Posterior cingulate gyrus (tissue), 11 donors: ENCODE measurements around the gene ALS2.

Experiments
- DNase-seq, 10 donors: peaks; one replicate each; pipeline versions ENCODE4 v3.0.0 to v3.0.0-alpha.2; 2020 to 2021; ENCODE audit warnings: mixed read lengths in 3 of 10
- intact Hi-C: fragments of 100-400 bp; cut with DNase I; formaldehyde crosslinking; loops from one replicate; pipeline ENCODE4 v1.15.1; 2023

The ALS2 gene

DNA sequence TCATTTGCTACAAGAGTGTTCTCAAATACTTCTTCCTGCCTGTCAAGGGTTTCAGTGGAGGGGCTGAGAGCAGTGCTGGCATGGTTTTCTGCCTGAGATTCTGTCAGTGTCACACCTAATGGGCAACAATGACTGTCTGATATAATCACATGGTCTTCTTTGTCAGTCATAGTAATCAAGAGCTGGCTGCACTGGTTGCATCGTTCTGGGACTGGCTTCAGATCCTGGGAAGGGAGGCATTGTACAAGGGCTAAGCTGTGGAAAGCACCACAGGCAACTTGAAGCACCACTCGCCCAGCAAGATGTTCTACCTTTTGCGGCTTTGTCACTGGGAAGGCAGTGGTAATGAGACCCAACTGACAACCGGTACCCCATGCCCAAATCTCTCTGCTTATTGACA, 19.6 kb downstream of the ALS2 start:
- no peak for DNase-seq
- intact Hi-C loops = no loop called here

DNA sequence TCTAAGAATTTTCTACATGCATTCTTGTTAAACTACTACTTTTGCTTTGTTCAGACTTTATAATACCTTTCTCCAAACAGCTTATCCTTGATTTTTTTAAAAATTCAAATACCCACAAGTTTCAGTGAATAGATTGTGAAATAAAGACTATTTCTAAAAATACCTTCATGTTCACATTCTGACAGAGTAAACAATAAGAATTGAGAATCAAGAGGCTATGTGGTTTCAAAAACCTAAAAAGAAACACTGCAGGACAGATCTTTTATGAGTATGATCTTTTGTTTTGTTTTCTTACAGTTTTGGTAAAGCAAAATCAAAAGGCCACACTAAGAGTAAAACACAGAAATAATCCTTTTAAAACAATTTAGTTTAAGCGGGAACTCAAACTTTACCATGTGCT, 21.2 kb downstream of the ALS2 start:
- intact Hi-C loops = no loop called here
- no peak for DNase-seq

DNA sequence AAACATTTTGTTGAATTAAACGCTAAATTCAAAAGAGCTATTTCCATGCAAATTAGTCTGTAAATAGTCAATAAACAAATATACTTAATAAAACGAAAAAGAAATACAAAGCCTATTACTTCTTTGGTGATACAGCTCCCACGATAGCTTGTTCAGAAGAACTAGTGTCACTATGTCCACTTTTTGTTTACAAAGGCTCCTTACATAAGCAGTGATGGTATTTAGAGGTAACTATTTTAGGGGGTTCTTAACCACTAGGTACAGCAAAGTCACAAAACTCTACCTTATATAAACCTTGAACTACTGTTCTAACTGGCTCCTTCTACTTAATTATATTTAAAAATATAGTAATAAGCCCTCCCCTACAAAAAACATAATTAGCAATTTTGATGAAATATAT, 21.9 kb downstream of the ALS2 start:
- intact Hi-C loops = no loop called here
- no peak for DNase-seq

DNA sequence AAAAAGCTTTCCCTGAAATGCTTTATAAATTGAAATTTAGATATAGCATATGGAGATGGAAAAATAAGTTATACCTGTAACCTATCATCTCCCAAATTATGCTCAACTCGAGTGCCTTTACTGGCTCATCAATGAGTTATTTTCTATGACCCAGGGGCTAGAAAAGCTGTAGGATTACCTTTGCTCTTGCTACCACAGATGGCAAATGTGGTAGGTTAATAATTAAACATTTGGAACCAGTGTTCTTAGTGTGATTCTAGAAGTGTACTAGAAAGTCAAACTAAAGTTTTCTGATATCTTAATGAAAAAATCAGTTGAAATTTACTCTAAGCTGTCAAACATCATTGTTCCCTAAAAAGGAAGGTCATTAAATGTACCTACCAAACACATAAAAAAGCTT, 22.5 kb downstream of the ALS2 start:
- no peak for DNase-seq
- intact Hi-C loops = no loop called here

DNA sequence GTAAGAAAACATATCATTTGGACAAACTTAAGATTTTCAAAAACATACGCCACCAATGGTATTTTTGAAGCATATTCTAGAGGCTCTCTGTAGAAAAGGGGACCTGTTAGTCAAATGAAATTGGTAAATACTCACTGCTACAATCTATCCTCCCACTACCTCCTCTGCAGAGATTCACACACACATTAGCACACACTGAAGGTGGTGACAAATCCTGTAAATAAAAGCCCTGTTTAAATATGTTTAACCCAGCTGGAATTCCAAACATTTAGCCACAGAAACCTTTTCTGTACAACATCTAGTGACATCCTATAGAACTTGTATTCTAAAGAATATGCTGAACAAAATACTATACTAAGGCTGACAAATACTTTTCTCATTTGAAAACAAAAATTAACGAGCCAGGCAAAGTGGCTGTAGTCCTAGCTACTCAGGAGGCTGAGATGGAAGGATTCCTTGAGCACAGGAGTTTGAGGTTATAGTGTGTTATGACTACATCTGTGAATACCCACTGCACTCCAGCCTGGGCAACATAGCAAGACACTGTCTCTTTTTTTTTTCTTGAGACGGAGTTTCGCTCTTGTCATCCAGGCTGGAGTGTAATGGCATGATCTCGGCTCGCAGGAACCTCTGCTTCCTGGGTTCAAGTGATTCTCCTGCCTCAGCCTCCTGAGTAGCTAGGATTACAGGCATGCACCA, 25.9 kb downstream of the ALS2 start:
- intact Hi-C loops = no loop called here

DNA sequence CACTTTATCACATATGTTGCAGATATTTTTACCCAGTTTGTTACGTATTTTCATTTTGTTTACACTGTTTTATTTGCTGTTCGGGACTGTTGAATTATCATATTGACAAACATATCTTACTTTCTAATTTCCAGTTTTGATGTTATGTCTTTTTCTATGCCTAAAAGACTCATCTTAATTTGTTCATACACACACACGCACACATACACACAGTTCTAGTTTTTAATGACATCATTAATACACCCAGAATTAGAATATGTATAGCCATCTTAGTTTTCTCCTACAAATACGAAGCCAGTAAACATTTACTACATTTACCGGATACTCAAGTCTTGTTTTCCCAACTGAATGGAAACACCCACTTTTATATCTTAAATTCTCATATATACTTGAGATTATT, 29.2 kb downstream of the ALS2 start:
- intact Hi-C loops = no loop called here
- no peak for DNase-seq

More for the DNA sequence above, 25.9 kb downstream of the ALS2 start:
- no peak for DNase-seq

DNA sequence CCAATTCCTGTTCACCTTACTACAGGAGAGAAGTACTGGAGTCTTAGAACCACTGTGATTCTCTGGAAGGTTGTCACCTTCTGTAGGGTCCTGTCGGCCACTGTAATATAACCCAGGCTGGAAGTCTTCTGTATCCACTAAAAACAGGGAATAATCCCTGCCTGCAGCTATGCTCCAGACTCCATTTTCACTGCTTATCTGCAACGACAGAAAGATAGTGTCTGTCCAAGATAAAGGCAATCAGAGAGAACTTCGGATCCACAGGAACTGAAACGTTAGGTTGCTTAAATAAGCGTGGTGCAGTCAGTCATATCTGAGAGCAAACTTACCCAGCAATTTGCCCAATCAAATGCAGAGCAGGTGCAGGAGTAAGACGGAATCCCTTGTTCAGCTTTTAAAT, 34.2 kb downstream of the ALS2 start:
- intact Hi-C loops = no loop called here
- DNase-seq = no peak

DNA sequence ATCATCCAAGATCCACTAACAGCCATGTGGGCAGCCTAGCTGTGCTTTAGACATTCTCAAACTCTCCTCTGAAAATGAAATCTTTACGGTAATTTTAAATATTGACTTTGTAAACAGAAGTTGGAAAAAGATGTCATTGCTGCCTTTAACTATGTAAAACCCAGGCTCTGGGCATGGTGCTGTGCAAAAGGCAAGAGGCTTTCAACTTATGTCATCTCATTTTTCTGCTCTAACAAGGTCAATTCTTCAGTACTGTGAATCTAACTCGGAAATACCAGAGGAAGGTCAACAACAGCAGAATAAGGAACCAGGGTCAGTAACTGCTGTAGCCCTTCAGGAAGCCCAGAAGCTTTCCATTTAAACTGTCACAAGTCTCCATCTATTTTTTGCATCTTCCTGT, 45.2 kb downstream of the ALS2 start:
- DNase-seq = no peak
- intact Hi-C loops = no loop called here

DNA sequence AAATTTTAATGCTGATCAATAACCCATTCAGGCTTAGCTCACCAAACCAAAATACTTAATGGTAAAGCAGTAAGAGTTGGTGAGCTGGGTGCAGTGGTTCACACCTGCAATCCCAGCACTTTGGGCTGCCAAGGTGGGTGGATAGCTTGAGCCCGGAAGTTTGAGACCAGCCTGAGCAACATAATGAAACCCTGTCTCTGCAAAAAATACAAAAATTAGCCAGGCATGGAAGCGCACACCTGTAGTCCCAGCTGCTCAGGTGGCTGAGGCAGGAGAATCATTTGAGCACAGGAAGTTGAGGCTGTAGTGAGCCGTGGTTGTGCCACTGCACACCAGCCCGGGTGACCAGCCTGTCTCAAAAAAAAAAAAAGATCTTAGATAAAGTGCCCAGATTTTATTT, 46.6 kb downstream of the ALS2 start:
- no peak for DNase-seq
- intact Hi-C loops = no loop called here

DNA sequence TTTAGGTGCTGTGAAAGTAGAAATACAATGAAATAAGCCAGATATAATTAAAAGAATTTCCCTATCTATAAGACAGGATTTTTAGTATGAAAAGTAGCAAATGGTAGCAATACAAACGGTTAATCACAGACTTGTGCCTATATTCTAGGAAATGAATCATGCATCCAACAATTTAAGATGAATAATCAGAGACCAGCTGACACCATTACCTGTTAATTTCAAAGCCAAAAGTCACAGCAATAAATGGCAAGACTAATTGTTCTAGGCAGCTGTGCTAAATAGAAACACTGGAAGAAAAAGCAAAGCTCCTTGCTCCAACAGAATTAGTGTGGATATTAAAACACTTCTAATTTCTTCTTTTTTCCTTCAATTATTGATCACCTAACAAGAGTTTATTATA, 47.2 kb downstream of the ALS2 start:
- no peak for DNase-seq
- intact Hi-C loops = no loop called here

DNA sequence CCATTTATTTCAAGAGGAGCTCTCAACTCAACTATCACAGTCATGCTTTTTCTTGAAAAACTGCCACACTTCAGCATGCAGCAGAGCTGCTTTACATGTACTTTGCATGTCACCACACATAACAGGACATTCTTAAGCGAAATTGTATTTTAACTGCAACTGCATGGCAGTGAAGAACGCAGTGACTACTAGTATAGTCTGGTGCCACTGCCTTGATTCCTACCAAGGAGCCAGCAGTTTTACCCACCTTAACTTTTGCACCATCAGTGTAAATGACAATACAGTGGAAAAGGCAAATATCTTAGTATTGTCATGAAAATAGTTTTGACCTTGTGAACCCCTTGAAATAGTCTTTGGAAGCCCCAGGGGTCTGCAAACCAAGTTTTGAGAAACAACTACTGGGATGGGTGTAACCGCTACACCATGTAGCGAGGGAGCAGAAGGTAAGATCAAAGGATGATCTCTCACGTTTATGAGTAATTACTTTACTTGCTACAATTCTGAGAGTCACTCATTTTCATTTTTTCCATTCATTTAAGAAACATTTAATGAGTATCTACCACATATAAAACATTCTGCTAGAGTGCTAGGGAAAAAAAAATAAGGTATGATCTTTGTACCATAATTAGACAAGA, 50.0 kb downstream of the ALS2 start:
- intact Hi-C loops = no loop called here

DNA sequence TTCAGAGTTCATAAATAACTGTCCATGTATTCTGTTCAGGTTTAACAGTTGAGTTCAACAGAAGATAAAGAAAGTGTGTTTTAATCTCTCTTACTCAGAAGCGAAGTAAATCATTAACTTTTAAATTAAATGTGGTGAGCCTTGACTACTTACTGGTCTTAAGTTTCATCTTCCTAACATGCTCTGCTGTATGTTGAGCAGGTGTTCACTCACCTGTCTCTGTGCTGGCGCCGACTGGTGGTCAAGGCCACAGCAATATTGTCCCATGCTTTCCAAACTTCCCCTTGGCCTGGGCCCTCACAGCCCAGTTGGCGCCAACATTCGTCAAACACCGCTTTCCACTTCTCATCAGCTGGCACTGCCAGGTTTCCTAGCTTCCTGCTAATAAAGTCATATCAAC, 65.3 kb downstream of the ALS2 start:
- intact Hi-C loops = no loop called here
- no peak for DNase-seq

More for the DNA sequence above, 50.0 kb downstream of the ALS2 start:
- DNase-seq = no peak

DNA sequence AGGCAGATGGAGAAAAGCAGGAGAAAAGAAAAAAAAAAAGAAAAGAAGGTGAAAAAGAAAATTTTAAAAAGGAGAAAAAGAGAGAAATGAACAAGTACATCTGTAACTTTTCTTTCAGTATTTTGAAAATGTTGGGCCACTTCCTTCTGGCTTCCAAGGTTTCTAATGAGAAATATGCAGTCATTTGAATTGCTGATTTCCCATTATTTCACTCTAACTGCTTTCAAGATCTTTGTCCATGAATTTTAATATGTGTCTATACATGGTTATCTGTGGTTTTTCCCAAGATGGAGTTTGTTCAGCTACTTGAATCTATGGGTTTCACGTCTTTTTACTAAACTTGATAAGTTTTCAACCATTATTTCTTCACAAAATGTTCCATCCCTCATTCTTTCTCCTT, 68.0 kb downstream of the ALS2 start:
- intact Hi-C loops = no loop called here
- no peak for DNase-seq

DNA sequence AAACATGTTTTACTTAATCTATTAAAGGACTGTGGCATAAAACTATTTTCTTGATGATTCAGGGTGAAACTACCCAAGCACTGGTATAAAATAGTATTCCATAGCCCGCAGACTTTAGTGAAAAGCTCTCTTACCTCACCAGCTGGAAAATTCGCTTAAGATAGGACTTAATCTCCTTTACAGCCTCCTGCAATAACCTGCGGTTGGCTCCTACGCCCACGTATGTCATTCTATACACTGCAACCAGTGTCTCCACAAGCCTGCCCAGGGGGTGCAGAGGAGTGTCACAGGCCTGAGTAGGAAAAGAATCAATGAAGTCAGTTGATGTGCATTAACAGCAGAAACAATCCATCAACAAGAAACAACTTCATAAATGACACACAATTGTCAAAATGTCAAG, 71.0 kb downstream of the ALS2 start:
- DNase-seq = no peak
- intact Hi-C loops = no loop called here

DNA sequence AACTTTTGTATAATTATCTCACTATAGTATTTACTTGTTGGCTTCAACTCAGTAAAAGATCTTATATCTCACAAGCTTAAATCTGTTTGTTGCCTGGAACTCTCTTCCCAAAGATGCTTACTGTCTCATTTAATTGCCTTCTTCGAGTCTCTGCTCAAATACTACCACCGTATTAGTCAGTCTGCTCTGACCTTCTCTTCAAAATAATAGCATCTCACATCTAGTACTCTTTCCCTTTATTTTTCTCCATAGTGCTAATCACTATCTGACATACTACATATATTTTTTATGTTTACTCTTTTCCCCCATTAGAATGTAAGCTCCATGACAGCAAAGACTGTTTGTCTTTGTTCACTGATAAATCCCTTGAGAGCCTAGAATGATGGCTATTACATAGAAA, 71.7 kb downstream of the ALS2 start:
- intact Hi-C loops = no loop called here
- DNase-seq = no peak

DNA sequence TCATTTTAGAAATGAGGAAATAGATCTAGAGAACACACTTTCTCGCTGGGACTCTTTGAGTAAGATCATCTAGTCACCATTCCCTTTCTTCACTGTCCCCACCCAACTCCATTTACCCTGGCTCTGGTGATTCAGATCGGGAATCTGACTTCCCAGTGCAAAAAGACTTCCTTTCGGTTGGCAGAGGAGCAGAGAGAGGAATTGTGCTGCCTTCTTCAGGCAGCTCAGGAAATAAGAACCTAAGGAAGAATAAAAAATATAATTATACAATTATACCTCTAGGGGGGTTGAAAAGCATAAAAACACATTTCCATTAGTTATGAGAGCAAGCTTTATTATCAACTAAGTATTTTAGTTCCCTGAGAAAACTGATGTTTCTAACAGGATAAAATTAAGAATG, 73.0 kb downstream of the ALS2 start:
- intact Hi-C loops = no loop called here

DNA sequence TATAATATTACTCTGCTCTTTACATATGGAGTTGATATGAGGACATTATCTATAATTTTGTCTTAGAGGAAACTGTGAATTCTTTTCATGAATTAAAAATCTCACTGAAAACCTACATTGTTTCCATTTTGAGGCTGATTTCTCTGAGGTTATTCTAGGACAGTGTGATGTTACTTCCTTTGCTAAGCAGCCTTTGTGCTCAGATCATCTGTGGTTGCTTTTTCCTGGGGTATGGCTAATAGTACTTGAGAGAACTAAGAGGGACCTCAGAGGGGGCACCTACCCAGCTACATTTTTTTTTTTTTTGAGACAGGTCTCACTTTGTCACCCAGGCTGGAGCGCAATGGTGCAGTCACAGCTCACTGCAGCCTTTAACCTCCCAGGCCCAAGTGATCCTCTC, 73.6 kb downstream of the ALS2 start:
- intact Hi-C loops = no loop called here
- no peak for DNase-seq

More for the DNA sequence above, 73.0 kb downstream of the ALS2 start:
- no peak for DNase-seq

DNA sequence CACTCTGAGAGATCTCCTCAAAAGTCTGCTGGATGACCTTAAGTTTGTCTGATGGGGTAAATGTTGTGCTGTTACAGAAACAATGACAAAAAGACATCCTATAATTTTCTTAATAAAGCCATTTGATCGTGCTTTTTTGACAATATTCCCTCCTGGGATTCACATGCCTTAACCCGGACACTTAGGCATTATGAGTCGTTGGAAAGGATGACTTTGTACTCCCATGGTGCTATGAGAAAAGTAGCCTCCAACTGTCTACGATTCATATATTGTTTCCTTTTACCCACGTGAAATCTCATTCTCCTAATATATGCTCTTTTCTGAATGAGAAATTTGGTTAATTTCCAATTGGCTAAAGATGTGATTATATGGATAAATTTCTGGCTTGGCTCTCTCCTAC, 76.2 kb downstream of the ALS2 start:
- intact Hi-C loops = no loop called here
- no peak for DNase-seq

DNA sequence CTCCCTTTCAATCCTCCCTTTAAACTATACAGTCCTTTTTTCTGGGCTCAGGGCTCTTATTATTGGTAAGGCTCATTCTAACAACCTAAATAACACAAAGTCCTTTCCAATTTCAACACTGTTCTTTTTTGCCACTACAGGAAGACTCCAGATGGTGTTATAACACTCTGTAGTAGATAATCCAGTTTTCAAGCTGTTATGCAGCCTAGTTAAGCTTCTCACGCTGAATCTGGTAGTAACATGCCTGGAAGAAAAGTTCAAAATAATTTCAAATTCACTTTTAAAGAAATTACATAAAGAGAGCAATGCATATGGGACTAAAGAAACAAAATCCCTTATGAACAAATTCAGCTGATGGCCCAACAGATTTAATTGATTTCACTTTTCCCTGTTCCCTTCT, 79.1 kb downstream of the ALS2 start:
- no peak for DNase-seq
- intact Hi-C loops = no loop called here

DNA sequence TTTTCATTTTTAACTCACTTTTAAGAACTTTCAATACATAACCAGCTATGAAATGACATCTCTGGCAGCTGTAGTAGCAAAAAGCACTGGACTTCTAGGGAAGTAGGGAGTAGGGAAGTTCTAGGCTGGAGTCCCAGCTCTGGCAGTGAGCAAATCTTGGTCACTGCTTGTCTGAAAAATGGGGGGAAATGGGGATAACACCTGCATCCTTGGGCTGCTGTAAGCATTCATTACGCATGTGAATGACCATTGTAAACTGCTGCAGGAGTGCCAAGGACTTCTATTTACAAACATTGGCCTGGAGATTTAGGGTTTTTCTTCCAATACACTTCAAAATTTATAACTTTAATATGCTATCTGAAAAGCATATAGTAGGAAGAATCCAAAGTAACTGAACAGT, 81.3 kb downstream of the ALS2 start:
- intact Hi-C loops = no loop called here
- no peak for DNase-seq

DNA sequence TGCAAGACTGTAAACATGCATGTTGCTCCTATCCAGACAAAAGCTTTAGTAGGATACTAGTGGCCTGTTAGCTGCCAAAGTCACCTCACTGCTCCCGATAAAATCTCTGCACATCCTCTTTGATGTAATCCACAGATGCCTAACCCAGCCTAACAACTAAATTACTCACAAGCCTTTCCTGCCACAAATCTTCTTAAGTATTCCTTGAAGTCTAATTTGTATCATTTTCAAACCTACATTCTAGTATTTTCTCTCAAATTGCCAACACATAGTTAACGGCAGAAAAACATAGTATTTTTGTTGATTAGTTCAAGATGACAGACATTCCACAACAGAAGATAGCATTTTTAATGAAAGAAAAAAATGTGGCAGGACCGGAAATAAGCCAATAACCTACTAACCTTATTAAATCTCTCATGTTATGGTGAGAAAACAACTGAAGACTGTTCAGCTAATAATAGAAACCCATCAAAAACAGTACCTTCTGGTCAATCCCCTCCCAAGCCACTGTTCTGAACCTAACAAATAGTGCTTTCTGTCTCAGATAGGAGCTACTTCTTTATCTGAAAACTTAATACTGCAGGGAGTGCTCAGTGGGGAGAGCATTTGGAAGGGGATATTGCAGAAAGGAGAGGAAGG, 82.0 kb downstream of the ALS2 start, which contains the start of gene MPP4:
MPP4 (minus strand) TSS at position 57 of the 639 bp plus-strand sequence. CDS start 4,690 bp downstream, outside the sequence.
- intact Hi-C loops = no loop called here
- no peak for DNase-seq

DNA sequence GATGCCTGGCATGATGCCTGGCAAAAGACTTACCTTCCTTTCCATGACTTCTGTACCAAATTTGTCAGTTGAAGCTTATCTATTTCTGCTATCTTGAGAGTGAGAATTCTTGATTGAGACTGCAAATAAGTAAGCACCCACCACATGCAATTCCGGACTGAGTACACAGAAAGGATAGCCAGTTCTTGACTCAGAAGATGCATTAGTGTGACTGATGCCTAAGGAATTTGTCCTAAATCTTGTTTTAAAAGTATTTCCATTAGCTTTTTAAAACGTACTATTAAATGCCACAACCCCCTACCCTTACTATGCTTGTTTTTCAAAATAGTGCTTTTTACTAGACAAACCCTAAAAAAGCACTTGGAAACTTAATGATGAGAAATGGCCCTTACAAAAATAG, 82.8 kb downstream of the ALS2 start:
- no peak for DNase-seq
- intact Hi-C loops = no loop called here
